Measurements from ENCODE around the gene ATG2B. TPM values are rescaled to one million over a fixed set of nuclear protein-coding genes. Genes with fewer than 3 reads are reported as not detected.

ATG2B gene
- total RNA-seq, 1 experiment from 2014 or later, result 19.4 TPM

DNA sequence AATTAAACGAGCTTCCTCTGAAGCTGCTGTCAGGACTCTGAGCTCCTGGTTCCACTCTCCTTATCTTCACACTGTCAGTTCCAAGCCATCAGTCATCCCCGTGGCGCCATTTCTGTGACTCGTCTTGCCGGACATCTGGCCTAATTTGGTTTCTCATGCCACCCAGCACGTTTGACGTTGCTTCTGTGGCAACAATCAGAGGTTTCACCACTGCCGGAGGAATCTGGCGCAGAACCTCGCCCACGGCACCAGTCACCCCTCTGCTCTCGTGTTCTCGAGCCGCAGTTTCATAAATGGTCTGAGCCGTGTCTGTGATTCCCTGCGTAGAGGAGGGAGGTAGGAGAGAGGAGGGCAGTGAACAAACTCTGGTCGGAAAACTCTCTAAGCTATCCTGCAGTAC, 77.5 kb downstream of the ATG2B start:
- CTCF ChIA-PET, result no interaction called here
- intact Hi-C loops (cut with micrococcal nuclease; ENCODE audit: unreplicated experiment), result no loop called here

DNA sequence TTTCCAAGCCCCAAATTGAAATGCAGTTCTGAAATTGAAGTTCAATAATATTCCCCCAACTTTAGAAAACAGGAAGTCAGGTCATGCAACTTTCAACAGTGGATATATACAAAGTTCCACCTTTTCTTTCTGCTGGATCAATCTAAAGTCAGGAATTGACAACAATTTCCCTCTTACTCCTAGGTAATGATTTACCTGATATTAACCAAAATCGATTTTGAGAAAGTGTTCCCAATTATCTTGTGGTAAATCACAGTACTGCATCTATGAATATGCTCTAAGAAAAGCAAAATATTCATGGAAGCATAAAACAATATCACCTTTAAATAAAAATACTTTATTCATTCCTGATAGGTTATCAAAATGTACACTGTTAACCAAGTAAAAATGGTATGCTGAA, 78.7 kb downstream of the ATG2B start:
- intact Hi-C loops (cut with micrococcal nuclease; ENCODE audit: unreplicated experiment), result no loop called here
- no peak for DNase-seq

More for the DNA sequence above, 77.5 kb downstream of the ATG2B start:
- POLR2A ChIA-PET, result no interaction called here
- H3K9me3 Mint-ChIP-seq (ENCODE audit: unreplicated experiment), result no peaks in the 10 kb centered on the region
- no peaks in the 10 kb centered on the region for H3K27me3 ChIP-seq (replicated peaks; ENCODE audit: control insufficient read depth, insufficient read depth, low read length)
- H3K27me3 Mint-ChIP-seq (ENCODE audit: insufficient read depth, unreplicated experiment), result no peaks in the 10 kb centered on the region
- no peaks in the 10 kb centered on the region for H3K4me1 Mint-ChIP-seq (ENCODE audit: low read depth, unreplicated experiment)
- no peak overlapping the region for H3K4me3 ChIP-seq (ENCODE audit: low read depth, low read length)
- no TSS peak for BruUV-seq (replicated peaks)
- no peak for DNase-seq
- no peaks in the 10 kb centered on the region for H3K4me1 ChIP-seq
- H3K27ac Mint-ChIP-seq (ENCODE audit: unreplicated experiment), result peak overlapping the region; percentile 59
- H3K4me3 Mint-ChIP-seq (ENCODE audit: unreplicated experiment), result no peak overlapping the region
- H3K36me3 Mint-ChIP-seq (ENCODE audit: insufficient read depth, unreplicated experiment), result peaks cover 12% of the 10 kb centered on the region
- TF ChIP-seq, protein P1, sequence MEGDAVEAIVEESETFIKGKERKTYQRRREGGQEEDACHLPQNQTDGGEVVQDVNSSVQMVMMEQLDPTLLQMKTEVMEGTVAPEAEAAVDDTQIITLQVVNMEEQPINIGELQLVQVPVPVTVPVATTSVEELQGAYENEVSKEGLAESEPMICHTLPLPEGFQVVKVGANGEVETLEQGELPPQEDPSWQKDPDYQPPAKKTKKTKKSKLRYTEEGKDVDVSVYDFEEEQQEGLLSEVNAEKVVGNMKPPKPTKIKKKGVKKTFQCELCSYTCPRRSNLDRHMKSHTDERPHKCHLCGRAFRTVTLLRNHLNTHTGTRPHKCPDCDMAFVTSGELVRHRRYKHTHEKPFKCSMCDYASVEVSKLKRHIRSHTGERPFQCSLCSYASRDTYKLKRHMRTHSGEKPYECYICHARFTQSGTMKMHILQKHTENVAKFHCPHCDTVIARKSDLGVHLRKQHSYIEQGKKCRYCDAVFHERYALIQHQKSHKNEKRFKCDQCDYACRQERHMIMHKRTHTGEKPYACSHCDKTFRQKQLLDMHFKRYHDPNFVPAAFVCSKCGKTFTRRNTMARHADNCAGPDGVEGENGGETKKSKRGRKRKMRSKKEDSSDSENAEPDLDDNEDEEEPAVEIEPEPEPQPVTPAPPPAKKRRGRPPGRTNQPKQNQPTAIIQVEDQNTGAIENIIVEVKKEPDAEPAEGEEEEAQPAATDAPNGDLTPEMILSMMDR (IDR thresholded peaks at IDR 0.05; ENCODE audit: insufficient read depth in 1 of 2, low read depth in 1 of 2, low read length in 1 of 2, severe bottlenecking in 1 of 2, unreplicated experiment in 1 of 2), result no peak
- no peaks in the 10 kb centered on the region for H3K9me3 ChIP-seq
- peaks cover 1% of the 10 kb centered on the region; the same call in 1 of the 2 replicates for H3K36me3 ChIP-seq (ENCODE audit: control insufficient read depth, insufficient read depth, low read length)

DNA sequence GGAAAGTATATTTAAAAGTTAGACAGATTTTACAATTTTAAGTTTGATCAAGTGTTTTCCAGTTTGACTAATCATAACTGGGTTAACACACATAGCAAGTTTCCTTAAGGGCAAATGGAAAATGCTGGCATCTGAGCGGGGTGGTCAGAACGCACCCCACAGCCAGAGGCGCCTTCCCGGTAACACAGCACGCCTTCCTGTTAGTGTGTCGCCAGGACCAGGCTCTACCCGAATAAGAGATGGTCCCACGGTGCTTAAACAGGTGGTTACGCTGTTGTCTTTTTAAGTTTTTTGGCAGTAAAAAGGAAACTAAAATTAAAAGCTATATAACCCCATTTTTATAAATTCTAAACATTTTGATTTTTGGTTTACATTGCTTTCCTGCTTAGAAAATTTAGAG, 79.1 kb downstream of the ATG2B start:
- Histone ChIP-seq H3K4me1 (peaks cover 12% of the 10 kb centered on the region), H3K36me3 (ENCODE audit: control insufficient read depth, insufficient read depth, low read length) (no peaks in the 10 kb centered on the region), H3K4me3 (ENCODE audit: low read depth, low read length) (no peak overlapping the region), H3K9me3 (no peaks in the 10 kb centered on the region), H3K27me3 (replicated peaks; ENCODE audit: control insufficient read depth, insufficient read depth, low read length) (no peaks in the 10 kb centered on the region)
- peaks cover 18% of the 10 kb centered on the region for H3K36me3 Mint-ChIP-seq (ENCODE audit: insufficient read depth, unreplicated experiment)
- ChIA-PET POLR2A (no interaction called here), CTCF (no interaction called here)
- no TSS peak for BruUV-seq (replicated peaks)
- H3K4me1 Mint-ChIP-seq (ENCODE audit: low read depth, unreplicated experiment), result peaks cover 11% of the 10 kb centered on the region
- no peaks in the 10 kb centered on the region for H3K9me3 Mint-ChIP-seq (ENCODE audit: unreplicated experiment)
- no peak for DNase-seq
- TF ChIP-seq, protein P1 (IDR thresholded peaks at IDR 0.05; ENCODE audit: insufficient read depth in 1 of 2, low read depth in 1 of 2, low read length in 1 of 2, severe bottlenecking in 1 of 2, unreplicated experiment in 1 of 2), result no peak
- H3K27me3 Mint-ChIP-seq (ENCODE audit: insufficient read depth, unreplicated experiment), result no peaks in the 10 kb centered on the region
- no peak overlapping the region for H3K4me3 Mint-ChIP-seq (ENCODE audit: unreplicated experiment)
- intact Hi-C loops (cut with micrococcal nuclease; ENCODE audit: unreplicated experiment), result no loop called here
- H3K27ac Mint-ChIP-seq (ENCODE audit: unreplicated experiment), result no peak overlapping the region

More for the DNA sequence above, 78.7 kb downstream of the ATG2B start:
- H3K4me3 ChIP-seq (ENCODE audit: low read depth, low read length), result no peak overlapping the region
- TF ChIP-seq, protein P1 (IDR thresholded peaks at IDR 0.05; ENCODE audit: insufficient read depth in 1 of 2, low read depth in 1 of 2, low read length in 1 of 2, severe bottlenecking in 1 of 2, unreplicated experiment in 1 of 2), result no peak
- Mint-ChIP-seq H3K27ac (ENCODE audit: unreplicated experiment) (no peak overlapping the region), H3K36me3 (ENCODE audit: insufficient read depth, unreplicated experiment) (peaks cover 14% of the 10 kb centered on the region), H3K9me3 (ENCODE audit: unreplicated experiment) (no peaks in the 10 kb centered on the region), H3K4me3 (ENCODE audit: unreplicated experiment) (no peak overlapping the region), H3K27me3 (ENCODE audit: insufficient read depth, unreplicated experiment) (no peaks in the 10 kb centered on the region), H3K4me1 (ENCODE audit: low read depth, unreplicated experiment) (peaks cover 7% of the 10 kb centered on the region)
- H3K36me3 ChIP-seq (ENCODE audit: control insufficient read depth, insufficient read depth, low read length), result peaks cover under 1% of the 10 kb centered on the region; the same call in 1 of the 2 replicates
- ChIA-PET POLR2A (no interaction called here), CTCF (no interaction called here)
- BruUV-seq (replicated peaks), result no TSS peak
- no peaks in the 10 kb centered on the region for H3K9me3 ChIP-seq
- H3K27me3 ChIP-seq (replicated peaks; ENCODE audit: control insufficient read depth, insufficient read depth, low read length), result no peaks in the 10 kb centered on the region
- H3K4me1 ChIP-seq, result peaks cover 9% of the 10 kb centered on the region

All from Caco-2 (cell line).